Measurements from ENCODE around the gene SLC7A4.

Gene SLC7A4

GRCh38 chr22:20983081-20983771 lies 49.1 kb downstream of the SLC7A4 start:
- DNase-seq, result no peak

- DNase-seq, result no peak
Measured at GRCh38 chr22:20982563-20982882, 49.8 kb downstream of the SLC7A4 start.

GRCh38 chr22:20981787-20982562 lies 50.4 kb downstream of the SLC7A4 start, which contains the start of gene LZTR1:
Gene LZTR1, plus strand, starts transcription at chr22:20982297. Its CDS starts 75 bp downstream, at chr22:20982372.
- peak; percentile 90 for DNase-seq

GRCh38 chr22:20980938-20981722 lies 51.2 kb downstream of the SLC7A4 start:
- no peak for DNase-seq

- DNase-seq, result no peak
Measured at GRCh38 chr22:20980523-20980922, 51.8 kb downstream of the SLC7A4 start.

- DNase-seq, result no peak
Measured at GRCh38 chr22:20979940-20980453, 52.4 kb downstream of the SLC7A4 start.

GRCh38 chr22:20979243-20979809 lies 53.0 kb downstream of the SLC7A4 start:
- no peak for DNase-seq

Measured in right forelimb (tissue), 1 donor.